ENCODE results near the gene GANC.

GRCh38 chr15:42279234-42279723, 6.3 kb downstream of the GANC start:
- TF ChIP-seq GATA3 (IDR thresholded peaks at IDR 0.05; ENCODE audit: low read depth, low read length) (no peak), GATA2 (IDR thresholded peaks at IDR 0.05; ENCODE audit: low read depth, low read length) (no peak)
